ENCODE measurements around the gene SORCS3. TPM values are rescaled to one million over a fixed set of nuclear protein-coding genes. Genes with fewer than 3 reads are reported as not detected.

SORCS3 gene
- total and polyA plus RNA-seq, 4 donors, result 0.14 TPM; not detected in 3

DNA sequence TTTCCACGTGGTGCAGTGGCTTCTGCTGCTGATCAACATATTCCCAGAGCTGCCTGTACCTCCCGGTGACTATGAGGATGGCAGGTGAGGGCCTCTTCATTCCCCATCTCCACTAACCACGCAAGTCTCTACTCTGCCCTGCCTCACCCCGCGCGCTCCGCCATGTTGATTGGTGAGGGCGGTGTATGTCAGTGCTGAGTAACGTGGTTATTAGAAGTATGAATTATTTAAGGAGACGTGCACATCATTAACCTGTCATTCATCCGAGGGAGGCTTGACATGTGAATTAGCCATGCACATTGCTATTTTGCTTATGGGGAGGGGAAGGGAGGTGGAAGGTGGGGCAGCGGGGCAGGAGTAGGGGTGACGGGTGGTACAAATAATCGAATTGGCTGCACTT lies 138.6 kb downstream of the SORCS3 start:
- DNase-seq, result no peak
- Histone ChIP-seq H3K9me3 (ENCODE audit: control insufficient read depth in 4 of 4, insufficient read depth in 3 of 4, low read length in 3 of 4) (peaks cover 0 to 1% (median 0%) of the 10 kb centered on the region in 4 donors), H3K4me3 (no peak overlapping the region), H3K27me3 (ENCODE audit: control insufficient read depth in 3 of 3, insufficient read depth in 3 of 3, low read length in 2 of 3) (peaks cover 0 to 2% (median 0%) of the 10 kb centered on the region in 3 donors), H3K27ac (ENCODE audit: low read depth in 1 of 2, low read length in 1 of 2) (no peak overlapping the region), H3K9ac (ENCODE audit: insufficient read depth in 1 of 2, low read length in 2 of 2) (no peak overlapping the region), H3K4me1 (ENCODE audit: control insufficient read depth in 5 of 5, insufficient read depth in 5 of 5, low read length in 5 of 5) (no peaks in the 10 kb centered on the region), H3K36me3 (ENCODE audit: control insufficient read depth in 4 of 4, insufficient read depth in 4 of 4, low read length in 4 of 4) (no peaks in the 10 kb centered on the region)
- TF ChIP-seq, protein P1, sequence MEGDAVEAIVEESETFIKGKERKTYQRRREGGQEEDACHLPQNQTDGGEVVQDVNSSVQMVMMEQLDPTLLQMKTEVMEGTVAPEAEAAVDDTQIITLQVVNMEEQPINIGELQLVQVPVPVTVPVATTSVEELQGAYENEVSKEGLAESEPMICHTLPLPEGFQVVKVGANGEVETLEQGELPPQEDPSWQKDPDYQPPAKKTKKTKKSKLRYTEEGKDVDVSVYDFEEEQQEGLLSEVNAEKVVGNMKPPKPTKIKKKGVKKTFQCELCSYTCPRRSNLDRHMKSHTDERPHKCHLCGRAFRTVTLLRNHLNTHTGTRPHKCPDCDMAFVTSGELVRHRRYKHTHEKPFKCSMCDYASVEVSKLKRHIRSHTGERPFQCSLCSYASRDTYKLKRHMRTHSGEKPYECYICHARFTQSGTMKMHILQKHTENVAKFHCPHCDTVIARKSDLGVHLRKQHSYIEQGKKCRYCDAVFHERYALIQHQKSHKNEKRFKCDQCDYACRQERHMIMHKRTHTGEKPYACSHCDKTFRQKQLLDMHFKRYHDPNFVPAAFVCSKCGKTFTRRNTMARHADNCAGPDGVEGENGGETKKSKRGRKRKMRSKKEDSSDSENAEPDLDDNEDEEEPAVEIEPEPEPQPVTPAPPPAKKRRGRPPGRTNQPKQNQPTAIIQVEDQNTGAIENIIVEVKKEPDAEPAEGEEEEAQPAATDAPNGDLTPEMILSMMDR (IDR thresholded peaks at IDR 0.05; ENCODE audit: control extremely low read depth, extremely low read depth), result no peak
- WGBS, 2 donors, result 90 to 93% methylated on average over 14 of the region's 14 CpGs
- no peak for ATAC-seq (ENCODE audit: insufficient read depth, low FRiP score)

DNA sequence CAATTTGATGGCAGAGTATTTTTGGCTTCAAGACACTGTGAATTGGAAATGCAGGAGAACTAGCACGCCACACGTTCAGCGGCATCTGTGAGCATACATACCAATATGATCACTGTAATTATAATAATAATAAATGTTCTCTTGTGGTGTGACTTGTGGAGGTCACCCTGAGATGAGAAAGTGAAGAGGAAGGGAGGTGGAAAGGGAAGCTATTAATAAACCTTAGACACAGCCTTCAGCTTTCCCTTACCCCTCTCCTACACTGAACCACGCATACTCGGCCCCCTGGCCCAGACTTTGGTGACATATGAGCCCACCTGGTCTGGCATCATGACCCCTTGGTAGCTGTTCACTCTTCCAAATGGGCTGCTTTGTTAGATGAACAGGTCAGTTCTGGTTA lies 139.1 kb downstream of the SORCS3 start:
- no peaks in the 10 kb centered on the region for H3K4me1 ChIP-seq (ENCODE audit: control insufficient read depth in 5 of 5, insufficient read depth in 5 of 5, low read length in 5 of 5)
- no peak overlapping the region for H3K9ac ChIP-seq (ENCODE audit: insufficient read depth in 1 of 2, low read length in 2 of 2)
- peaks cover 0 to 1% (median 0%) of the 10 kb centered on the region in 4 donors for H3K9me3 ChIP-seq (ENCODE audit: control insufficient read depth in 4 of 4, insufficient read depth in 3 of 4, low read length in 3 of 4)
- ATAC-seq (ENCODE audit: insufficient read depth, low FRiP score), result no peak
- peaks cover 0 to 2% (median 0%) of the 10 kb centered on the region in 3 donors for H3K27me3 ChIP-seq (ENCODE audit: control insufficient read depth in 3 of 3, insufficient read depth in 3 of 3, low read length in 2 of 3)
- H3K4me3 ChIP-seq, result no peak overlapping the region
- no peak overlapping the region for H3K27ac ChIP-seq (ENCODE audit: low read depth in 1 of 2, low read length in 1 of 2)
- 75 to 85% methylated on average over 5 of the region's 5 CpGs for WGBS, 2 donors
- DNase-seq, result no peak
- TF ChIP-seq, protein P1 (IDR thresholded peaks at IDR 0.05; ENCODE audit: control extremely low read depth, extremely low read depth), result no peak
- no peaks in the 10 kb centered on the region for H3K36me3 ChIP-seq (ENCODE audit: control insufficient read depth in 4 of 4, insufficient read depth in 4 of 4, low read length in 4 of 4)

- Histone ChIP-seq H3K9me3 (ENCODE audit: control insufficient read depth in 4 of 4, insufficient read depth in 3 of 4, low read length in 3 of 4) (peaks cover 0 to 1% (median 0%) of the 10 kb centered on the region in 4 donors), H3K36me3 (ENCODE audit: control insufficient read depth in 4 of 4, insufficient read depth in 4 of 4, low read length in 4 of 4) (no peaks in the 10 kb centered on the region), H3K4me3 (no peak overlapping the region), H3K27ac (ENCODE audit: low read depth in 1 of 2, low read length in 1 of 2) (no peak overlapping the region), H3K9ac (ENCODE audit: insufficient read depth in 1 of 2, low read length in 2 of 2) (no peak overlapping the region), H3K4me1 (ENCODE audit: control insufficient read depth in 5 of 5, insufficient read depth in 5 of 5, low read length in 5 of 5) (no peaks in the 10 kb centered on the region), H3K27me3 (ENCODE audit: control insufficient read depth in 3 of 3, insufficient read depth in 3 of 3, low read length in 2 of 3) (peaks cover 0 to 2% (median 0%) of the 10 kb centered on the region in 3 donors)
- ATAC-seq (ENCODE audit: insufficient read depth, low FRiP score), result no peak
- no peak for DNase-seq
- TF ChIP-seq, protein P1 (IDR thresholded peaks at IDR 0.05; ENCODE audit: control extremely low read depth, extremely low read depth), result no peak
- 63 to 70% methylated on average over 1 of the region's 1 CpG for WGBS, 2 donors
These were observed 140.0 kb downstream of the SORCS3 start for GRCh38 chr10:104780946-104781595.

Data from lung (tissue), 12 donors.